HEK293 (cell line): ENCODE results near the gene COA3.

Source experiments
- CTCF ChIA-PET: fragments of 350-600 bp; formaldehyde crosslinking; extraction: SDS; loops from one replicate; lab custom pipeline; 2021; ENCODE audit warnings: antibody characterized with exemption; lab: Yijun Ruan, JAX
- POLR2A ChIA-PET: fragments of 300-600 bp; formaldehyde crosslinking; extraction: SDS; loops from one replicate; lab custom pipeline; 2020; ENCODE audit warnings: antibody characterized with exemption, inconsistent platforms; lab: Yijun Ruan, JAX
- H3K27ac ChIP-seq: fragments of 200-500 bp; sonication (Bioruptor generic); 2 replicates; pipeline ENCODE4 v1.5.1; 2014; ENCODE audit warnings: low read depth, low read length, control low read depth, inconsistent platforms; ENCODE audit errors: extremely low read depth
- H3K36me3 ChIP-seq, 2 experiments: fragments of 200-500 bp in 1 of 2; sonication (Bioruptor generic) in 1 of 2; 1 replicate in 1 of 2; 2 replicates in 1 of 2; pipeline ENCODE4 v1.5.1; 2014 to 2017; ENCODE audit warnings: inconsistent platforms in 2 of 2, low read length in 2 of 2; ENCODE audit not compliant: control insufficient read depth in 2 of 2, insufficient read depth in 1 of 2
- H3K4me1 ChIP-seq: fragments of 200-500 bp; sonication (Bioruptor generic); 2 replicates; pipeline ENCODE4 v1.5.1; 2014; ENCODE audit warnings: mild to moderate bottlenecking, low read length, inconsistent platforms; ENCODE audit not compliant: control insufficient read depth, insufficient read depth
- H3K4me3 ChIP-seq: 2 replicates; pipeline ENCODE4 v1.5.1; 2011; ENCODE audit warnings: low read depth, mild to moderate bottlenecking, control low read depth, low read length, moderate library complexity
- H3K9me3 ChIP-seq: fragments of 200-500 bp; sonication (Bioruptor generic); 2 replicates; pipeline ENCODE4 v1.5.1; 2014; ENCODE audit warnings: low read depth, low read length, inconsistent platforms; ENCODE audit not compliant: control insufficient read depth, insufficient read depth
- KLF10 ChIP-seq: fragments of 450-650 bp; IDR thresholded peaks from 2 replicates; pipeline ENCODE4 v1.5.1; 2018; ENCODE audit warnings: missing biosample characterization, mild to moderate bottlenecking, missing genetic modification characterization
- KLF17 ChIP-seq: fragments of 450-650 bp; formaldehyde crosslinking; IDR thresholded peaks from 2 replicates; pipeline ENCODE4 v1.5.1; 2016; ENCODE audit warnings: missing biosample characterization, missing genetic modification characterization
- PRDM10 ChIP-seq: fragments of 450-650 bp; formaldehyde crosslinking; IDR thresholded peaks from 2 replicates; pipeline ENCODE4 v1.5.1; 2016; ENCODE audit warnings: missing biosample characterization, missing genetic modification characterization
- SP7 ChIP-seq: fragments of 450-650 bp; formaldehyde crosslinking; IDR thresholded peaks from 2 replicates; pipeline ENCODE4 v1.5.1; 2016; ENCODE audit warnings: missing biosample characterization, missing genetic modification characterization
- ZNF157 ChIP-seq: fragments of 450-650 bp; formaldehyde crosslinking; IDR thresholded peaks from 2 replicates; pipeline ENCODE4 v1.5.1; 2016; ENCODE audit warnings: missing biosample characterization, missing genetic modification characterization
- ZNF174 ChIP-seq: fragments of 450-650 bp; formaldehyde crosslinking; IDR thresholded peaks from 2 replicates; pipeline ENCODE4 v1.5.0; 2017; ENCODE audit warnings: missing biosample characterization, mild to moderate bottlenecking, missing genetic modification characterization
- ZNF223 ChIP-seq: fragments of 450-650 bp; formaldehyde crosslinking; IDR thresholded peaks from 2 replicates; pipeline ENCODE4 v1.5.1; 2016; ENCODE audit warnings: missing biosample characterization, missing genetic modification characterization
- ZNF274 ChIP-seq, 2 experiments: fragments of 200-500 bp in 1 of 2; fragments of 450-650 bp in 1 of 2; sonication (Bioruptor generic) in 1 of 2; formaldehyde crosslinking in 1 of 2; IDR thresholded peaks; 2 replicates each; pipeline versions ENCODE4 v1.5.1 to v1.6.1; 2014 to 2016; ENCODE audit warnings: borderline replicate concordance in 1 of 2, inconsistent platforms in 1 of 2, low read length in 1 of 2, missing biosample characterization in 1 of 2, missing genetic modification characterization in 1 of 2
- ZNF341 ChIP-seq: fragments of 450-650 bp; formaldehyde crosslinking; IDR thresholded peaks from 2 replicates; pipeline ENCODE4; 2016; ENCODE audit warnings: low read depth, missing biosample characterization, missing genetic modification characterization
- ZNF350 ChIP-seq: fragments of 450-650 bp; formaldehyde crosslinking; IDR thresholded peaks from 2 replicates; pipeline ENCODE4 v1.5.0; 2017; ENCODE audit warnings: missing biosample characterization, mild to moderate bottlenecking, missing genetic modification characterization
- ZNF416 ChIP-seq: fragments of 450-650 bp; formaldehyde crosslinking; IDR thresholded peaks from 2 replicates; pipeline ENCODE4 v1.5.1; 2016; ENCODE audit warnings: missing biosample characterization, missing genetic modification characterization
- ZNF654 ChIP-seq: fragments of 450-650 bp; formaldehyde crosslinking; IDR thresholded peaks from 2 replicates; pipeline ENCODE4 v1.5.1; 2016; ENCODE audit warnings: low read depth, missing biosample characterization, missing genetic modification characterization
- TF ChIP-seq, protein P1 (sequence below): fragments of 450-650 bp; formaldehyde crosslinking; IDR thresholded peaks from 2 replicates; pipeline ENCODE4 v1.5.1; 2016; ENCODE audit warnings: missing biosample characterization, missing genetic modification characterization

The COA3 gene

GRCh38 chr17:42784811-42785592, 13.5 kb downstream of the COA3 start:
- POLR2A ChIA-PET: interaction anchor here (0.9 to 2.8 kb wide), 3 partner anchors 11 to 14 kb away, joined by 3 to 9 read pairs (median 8); partner anchors contain the start of genes CNTD1 and VPS25

DNA sequence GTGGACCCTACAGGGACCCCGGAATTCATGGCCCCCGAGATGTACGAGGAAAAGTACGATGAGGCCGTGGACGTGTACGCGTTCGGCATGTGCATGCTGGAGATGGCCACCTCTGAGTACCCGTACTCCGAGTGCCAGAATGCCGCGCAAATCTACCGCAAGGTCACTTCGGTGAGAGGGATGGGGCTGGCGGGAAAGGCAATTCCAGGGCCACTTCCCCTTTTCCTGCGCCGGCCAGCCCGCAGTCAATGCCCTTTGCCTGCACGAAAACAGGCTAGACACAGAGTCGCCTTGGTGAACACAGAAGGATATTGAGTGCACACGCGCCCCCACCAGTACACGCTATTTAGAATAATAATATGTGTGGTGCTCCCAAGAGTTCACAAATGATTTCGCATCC, 14.1 kb downstream of the COA3 start:
- peaks cover 0 to 24% of the 10 kb centered on the region in 2 experiments; a peak in 2 of 3 replicates for H3K36me3 ChIP-seq
- no peak for TF ChIP-seq PRDM10
- H3K9me3 ChIP-seq: no peaks in the 10 kb centered on the region
- H3K27ac ChIP-seq: no peak overlapping the region
- H3K4me3 ChIP-seq: no peak overlapping the region
- peaks cover 5% of the 10 kb centered on the region; the same call in 1 of the 2 replicates for H3K4me1 ChIP-seq
- POLR2A ChIA-PET: interaction anchor here (0.9 to 1.3 kb wide), 2 partner anchors 11 to 15 kb away, joined by 3 to 8 read pairs; partner anchors contain the start of genes CNTD1 and VPS25
- CTCF ChIA-PET: interaction anchor here (1.0 kb wide), 1 partner anchor 21 kb away, joined by 3 read pairs; no protein-coding TSS in a partner anchor

More at GRCh38 chr17:42784811-42785592, 13.5 kb downstream of the COA3 start:
- Histone ChIP-seq H3K4me3 (no peak overlapping the region), H3K27ac (no peak overlapping the region), H3K9me3 (no peaks in the 10 kb centered on the region), H3K36me3 (peaks cover 0 to 19% of the 10 kb centered on the region in 2 experiments; a peak in 2 of 3 replicates), H3K4me1 (peaks cover 2% of the 10 kb centered on the region; the same call in 1 of the 2 replicates)
- CTCF ChIA-PET: interaction anchor here (0.5 to 1.4 kb wide), 4 partner anchors 21 to 1391 kb away, joined by 3 to 5 read pairs (median 4); partner anchors contain the start of gene BECN1
- TF ChIP-seq KLF17 (tag by site-specific recombination) (no peak), SP7 (tag by site-specific recombination) (no peak), ZNF157 (tag by site-specific recombination) (no peak), KLF10 (tag by site-specific recombination) (no peak), ZNF350 (tag by site-specific recombination) (no peak), ZNF654 (tag by site-specific recombination) (no peak), ZNF274 (IDR thresholded peaks at IDR 0.05; ENCODE audit: low read length) (no peak), ZNF274 (tag by site-specific recombination; IDR thresholded peaks at IDR 0.05; ENCODE audit: borderline replicate concordance) (no peak), ZNF416 (tag by site-specific recombination) (no peak), ZNF341 (tag by site-specific recombination) (no peak), ZNF223 (tag by site-specific recombination) (no peak), ZNF174 (tag by site-specific recombination) (no peak)
- TF ChIP-seq, protein P1, sequence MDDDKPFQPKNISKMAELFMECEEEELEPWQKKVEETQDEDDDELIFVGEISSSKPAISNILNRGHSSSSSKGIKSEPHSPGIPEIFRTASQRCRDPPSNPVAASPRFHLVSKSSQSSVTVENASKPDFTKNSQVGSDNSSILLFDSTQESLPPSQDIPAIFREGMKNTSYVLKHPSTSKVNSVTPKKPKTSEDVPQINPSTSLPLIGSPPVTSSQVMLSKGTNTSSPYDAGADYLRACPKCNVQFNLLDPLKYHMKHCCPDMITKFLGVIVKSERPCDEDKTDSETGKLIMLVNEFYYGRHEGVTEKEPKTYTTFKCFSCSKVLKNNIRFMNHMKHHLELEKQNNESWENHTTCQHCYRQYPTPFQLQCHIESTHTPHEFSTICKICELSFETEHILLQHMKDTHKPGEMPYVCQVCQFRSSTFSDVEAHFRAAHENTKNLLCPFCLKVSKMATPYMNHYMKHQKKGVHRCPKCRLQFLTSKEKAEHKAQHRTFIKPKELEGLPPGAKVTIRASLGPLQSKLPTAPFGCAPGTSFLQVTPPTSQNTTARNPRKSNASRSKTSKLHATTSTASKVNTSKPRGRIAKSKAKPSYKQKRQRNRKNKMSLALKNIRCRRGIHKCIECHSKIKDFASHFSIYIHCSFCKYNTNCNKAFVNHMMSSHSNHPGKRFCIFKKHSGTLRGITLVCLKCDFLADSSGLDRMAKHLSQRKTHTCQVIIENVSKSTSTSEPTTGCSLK: no peak
